ENCODE results near the gene TMEM132E.

TMEM132E gene

GRCh38 chr17:34569591-34569990, 9.8 kb upstream of the TMEM132E start:
- FAIRE-seq, result no peak

- no peak for FAIRE-seq
These were observed 8.9 kb upstream of the TMEM132E start for GRCh38 chr17:34570506-34570905.

GRCh38 chr17:34571428-34572130, 7.8 kb upstream of the TMEM132E start:
- no peak for FAIRE-seq

- no peak for FAIRE-seq
These were observed 6.9 kb upstream of the TMEM132E start for GRCh38 chr17:34572483-34572882.

DNA sequence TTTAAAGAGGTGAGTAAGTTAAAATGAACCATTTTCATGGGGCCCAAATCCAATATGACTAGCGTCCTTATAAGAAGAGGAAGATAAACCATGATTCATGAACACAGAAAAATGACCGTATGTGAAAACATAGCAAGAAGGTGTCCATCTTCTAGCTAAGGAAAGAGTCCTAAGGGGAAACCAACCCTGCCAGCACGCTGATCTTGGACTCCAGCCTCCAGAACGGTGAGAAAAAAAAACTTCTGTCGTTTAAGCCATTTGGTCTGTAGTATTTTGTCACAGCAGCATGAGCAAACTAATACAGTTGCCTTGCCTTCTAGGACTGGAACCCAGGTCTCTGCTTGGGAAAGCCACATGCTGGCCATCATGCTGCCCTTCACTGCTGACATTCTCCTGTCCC, 4.2 kb upstream of the TMEM132E start:
- no peak for FAIRE-seq

DNA sequence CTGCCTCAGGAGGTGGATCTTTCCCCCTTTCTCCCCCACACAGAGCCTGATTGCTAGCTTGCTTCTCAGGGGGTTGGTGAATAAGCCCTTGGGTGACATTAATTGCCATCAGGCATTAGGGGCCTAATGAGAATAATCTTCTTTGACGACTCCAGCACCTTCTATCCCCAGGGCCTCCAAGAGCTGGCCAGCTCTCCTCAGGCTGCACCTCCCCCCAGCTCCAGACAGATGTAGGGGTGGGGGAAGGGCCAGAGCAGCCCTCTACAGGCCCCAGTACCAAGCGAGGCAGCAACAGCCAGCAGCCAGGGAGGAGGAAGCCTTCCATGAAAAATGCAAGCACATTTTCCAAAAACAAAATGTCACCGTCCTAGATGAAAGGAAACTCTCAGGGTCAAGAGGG, 1.4 kb upstream of the TMEM132E start:
- no peak for FAIRE-seq

DNA sequence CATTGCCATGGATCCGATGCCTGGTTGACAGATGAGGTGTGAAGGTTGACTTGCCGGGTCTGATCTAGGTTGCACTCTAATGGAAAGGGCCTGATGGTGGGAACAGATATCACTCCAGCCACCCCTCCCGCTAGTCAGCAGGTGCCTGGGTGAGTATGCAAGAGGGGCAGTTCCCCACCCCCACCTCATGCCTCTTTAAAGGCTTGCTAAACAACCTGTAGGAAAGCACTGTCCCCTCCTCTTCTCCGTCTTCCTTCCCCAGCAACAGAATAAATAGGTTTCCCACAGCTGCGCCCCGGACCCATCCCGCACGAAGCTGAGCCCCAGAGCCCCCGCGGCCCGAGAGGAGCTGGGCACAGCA, 746 bp upstream of the TMEM132E start:
- FAIRE-seq, result no peak

- FAIRE-seq, result no peak
These were observed 750 bp downstream of the TMEM132E start for GRCh38 chr17:34579979-34580684.

- no peak for FAIRE-seq
These were observed 1.5 kb downstream of the TMEM132E start for GRCh38 chr17:34580685-34581445.

GRCh38 chr17:34581446-34582184, 2.2 kb downstream of the TMEM132E start:
- FAIRE-seq, result no peak

- no peak for FAIRE-seq
These were observed 3.0 kb downstream of the TMEM132E start for GRCh38 chr17:34582185-34582900.

- FAIRE-seq, result no peak
These were observed 3.5 kb downstream of the TMEM132E start for GRCh38 chr17:34582901-34583245.

DNA sequence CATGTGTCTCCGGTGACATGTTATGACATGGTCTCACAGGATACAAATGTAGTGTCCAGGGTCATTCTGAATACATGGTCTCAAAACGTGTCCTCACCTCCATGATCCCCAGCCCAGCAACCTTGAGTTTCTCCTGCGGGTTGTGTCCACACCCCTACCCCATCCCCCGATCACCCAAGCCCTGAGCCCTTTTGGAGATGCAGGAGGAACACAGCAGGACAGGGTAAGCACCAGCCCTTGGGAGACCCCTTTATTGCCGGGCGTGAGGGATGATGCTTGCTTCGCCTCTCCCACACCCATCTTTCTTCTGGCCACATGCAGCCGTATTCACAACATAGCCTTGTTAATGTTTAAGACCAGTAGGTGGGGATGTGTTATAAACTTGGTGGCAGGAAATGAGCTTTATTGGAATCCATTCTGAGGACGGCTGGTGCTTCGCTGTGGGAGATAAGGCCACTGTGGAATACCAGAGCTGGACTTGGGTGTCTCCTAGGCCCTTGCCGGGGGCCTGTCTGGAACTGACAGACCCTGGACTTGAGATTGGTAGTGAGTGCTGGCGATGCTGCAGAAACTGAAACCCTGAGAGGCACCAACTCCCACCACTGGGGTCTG, 5.5 kb downstream of the TMEM132E start:
- FAIRE-seq, result no peak

GRCh38 chr17:34586346-34586846, 7.0 kb downstream of the TMEM132E start:
- no peak for FAIRE-seq

GRCh38 chr17:34588266-34588665, 8.9 kb downstream of the TMEM132E start:
- FAIRE-seq, result no peak

GRCh38 chr17:34589120-34589965, 10.0 kb downstream of the TMEM132E start:
- FAIRE-seq, result no peak

DNA sequence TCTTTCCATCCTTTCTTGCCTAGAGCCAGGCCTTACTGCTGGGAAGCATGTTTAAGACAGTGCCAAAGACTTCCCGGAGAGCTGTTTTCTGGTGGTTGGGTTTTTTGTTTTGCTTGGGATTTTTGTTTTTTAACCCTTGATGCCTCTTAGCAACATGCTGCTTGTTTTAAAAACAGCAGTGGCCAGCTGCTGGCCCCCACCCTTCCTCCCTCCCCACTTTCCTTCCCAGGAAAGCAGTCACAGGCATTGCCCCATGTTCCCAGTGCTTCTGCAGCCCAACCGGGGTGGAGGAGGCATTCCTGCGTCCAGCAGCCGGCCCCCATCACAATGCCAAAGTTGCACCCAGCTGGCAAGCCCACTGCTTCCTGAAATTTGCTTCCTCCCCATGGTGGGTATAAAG, 12.6 kb downstream of the TMEM132E start:
- FAIRE-seq, result no peak

- FAIRE-seq, result no peak
These were observed 17.5 kb downstream of the TMEM132E start for GRCh38 chr17:34596920-34597319.

GRCh38 chr17:34598161-34598776, 18.9 kb downstream of the TMEM132E start:
- no peak for FAIRE-seq

GRCh38 chr17:34601416-34601815, 22.0 kb downstream of the TMEM132E start:
- no peak for FAIRE-seq

- FAIRE-seq, result no peak
These were observed 24.6 kb downstream of the TMEM132E start for GRCh38 chr17:34603974-34604373.

Data from A204.1 (cell line).